Pancreas (tissue), 10 donors: Measurements from ENCODE around the gene SIRT4. TPM values are rescaled to one million over a fixed set of nuclear protein-coding genes. Genes with fewer than 3 reads are reported as not detected.

Source experiments
- ATAC-seq, 4 donors: fragments of 200-7000 bp; cut with Tn5 transposase; one replicate each; pipeline versions ENCODE4 v1.8.0 to v1.9.1; 2020; ENCODE audit warnings: mild to moderate bottlenecking in 4 of 4, moderate library complexity in 4 of 4
- DNase-seq, 6 donors: peaks; one replicate each; pipeline ENCODE4 v3.0.0-alpha.2; 2020
- FAIRE-seq: peaks from 2 replicates; lab custom pipeline; 2012; peaks lifted over from hg19 to GRCh38; lab: Jason Lieb, UNC
- H3K27ac ChIP-seq, 4 donors: fragments of 200-600 bp; sonication (generic); 1 replicate in 3 of 4; 2 replicates in 1 of 4; pipeline versions ENCODE4 v1.5.0 to v1.8.0; 2020
- H3K27me3 ChIP-seq, 4 donors: fragments of 200-600 bp; one replicate each; pipeline ENCODE4 v1.8.0; 2021
- H3K36me3 ChIP-seq, 3 donors: fragments of 200-600 bp; sonication (generic) in 1 of 3; one replicate each; pipeline versions ENCODE4 v1.5.0 to v1.8.0; 2020 to 2021
- H3K4me1 ChIP-seq, 3 donors: fragments of 200-600 bp; one replicate each; pipeline ENCODE4 v1.8.0; 2021
- H3K4me3 ChIP-seq, 4 donors: fragments of 200-600 bp; sonication (generic) in 2 of 4; one replicate each; pipeline versions ENCODE4 v1.5.0 to v1.8.0; 2020 to 2021
- H3K9me3 ChIP-seq, 4 donors: fragments of 200-600 bp; one replicate each; pipeline ENCODE4 v1.8.0; 2021
- CTCF ChIP-seq, 4 donors: fragments of 200-600 bp; sonication (generic) in 3 of 4; IDR thresholded peaks; one replicate each; pipeline versions ENCODE4 v1.5.0 to v1.8.0; 2021; ENCODE audit warnings: antibody characterized with exemption in 4 of 4
- WGBS, 2 donors: extraction: QIAGEN DNeasy Blood & Tissue Kit; methylation state at CpG; one replicate each; pipeline ENCODE4 v1.1.7; 2013; 5-methylcytosine and 5-hydroxymethylcytosine counted together
- intact Hi-C, 3 donors: fragments of 100-400 bp; cut with DNase I; formaldehyde crosslinking; loops; one replicate each; pipeline versions ENCODE4 v1.11.1 to v1.14.2; 2022
- polyA plus RNA-seq, 2 donors: library from polyadenylated mRNA; stranded (reverse); fragments of 200-250 nt; gene quantifications; one replicate each; pipeline ENCODE4 v1.2.3, GENCODE V29; 2013
- total RNA-seq, 6 donors: library from RNA; stranded (reverse); fragmentation: NEBNext Ultra II Directional in 4 of 6; extraction: Animal tissue kit (Norgen Biotek cat#: 25700) in 4 of 6; gene quantifications; one replicate each; pipeline versions ENCODE4 v1.2.1 to v1.2.4, GENCODE V29; 2021 to 2023
- donor health status: healthy with polysubstance abuse.
- donor health status: DM: no; HTN: no; CAD: no; lungs with moderate emphysema.
- donor health status: DM: no; HTN: no; CAD: no.
- donor health status: control.
- donor health status: control.
- donor health status: Bipolar disorder and iron deficiency.
- donor health status: DM: yes; HTN: yes; CAD: no.
- donor health status: DM: no; HTN: no; CAD: no.
- donor health status: DM: no; HTN: no; CAD: no.
- donor health status: DM: yes; HTN: yes; CAD: no.

The SIRT4 gene
- total and polyA plus RNA-seq, 8 donors = 0.56 to 2.4 (median 1.5) TPM

DNA sequence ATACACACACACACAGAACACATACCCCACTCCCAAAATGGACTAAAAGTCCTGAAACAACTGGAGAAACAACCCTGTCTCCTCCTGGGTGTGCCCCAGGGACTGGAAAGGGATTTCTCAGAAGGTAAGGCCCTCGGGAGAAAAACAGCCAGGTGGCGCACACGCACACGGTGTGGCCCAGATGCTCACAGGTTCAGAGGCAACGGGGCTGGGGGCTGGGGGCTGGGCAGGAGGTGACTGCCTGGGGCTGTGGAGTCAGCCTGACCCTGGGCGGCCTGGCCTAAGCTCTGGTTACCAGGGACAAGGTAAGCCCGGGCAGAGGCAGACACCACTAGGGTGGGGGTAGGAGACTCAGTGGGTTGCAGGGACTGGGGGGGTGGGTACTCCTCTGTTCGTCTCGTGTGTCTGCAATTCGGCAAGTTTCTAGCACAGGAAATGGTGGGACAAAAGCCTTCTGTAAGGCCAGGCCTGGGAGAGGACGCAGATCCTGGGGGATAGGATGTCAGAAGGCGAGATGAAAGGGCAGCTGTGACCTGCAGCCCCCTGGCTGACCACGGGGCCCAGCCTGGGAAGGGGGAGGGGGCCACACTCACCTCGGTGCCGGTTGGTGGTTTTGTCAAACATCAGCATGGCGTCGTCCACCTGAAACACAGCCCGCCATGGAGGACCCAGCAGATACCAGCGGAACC lies 56.4 kb downstream of the SIRT4 start:
- 72 to 77% methylated on average over 15 to 19 of the region's 19 CpGs for WGBS, 2 donors
- TF ChIP-seq CTCF (IDR thresholded peaks at IDR 0.05) = no peak
- intact Hi-C loops = loop anchor here in 2 of 3 donors (5.0 kb wide), 1 partner anchor 74 kb away; no protein-coding TSS in a partner anchor
- DNase-seq (no peak), FAIRE-seq (no peak), ATAC-seq (no peak)
- Histone ChIP-seq H3K27me3 (no peaks in the 10 kb centered on the region), H3K27ac (no peak overlapping the region), H3K36me3 (no peaks in the 10 kb centered on the region), H3K9me3 (no peaks in the 10 kb centered on the region), H3K4me1 (peaks cover 0 to 6% (median 0%) of the 10 kb centered on the region in 3 donors), H3K4me3 (no peak overlapping the region)

DNA sequence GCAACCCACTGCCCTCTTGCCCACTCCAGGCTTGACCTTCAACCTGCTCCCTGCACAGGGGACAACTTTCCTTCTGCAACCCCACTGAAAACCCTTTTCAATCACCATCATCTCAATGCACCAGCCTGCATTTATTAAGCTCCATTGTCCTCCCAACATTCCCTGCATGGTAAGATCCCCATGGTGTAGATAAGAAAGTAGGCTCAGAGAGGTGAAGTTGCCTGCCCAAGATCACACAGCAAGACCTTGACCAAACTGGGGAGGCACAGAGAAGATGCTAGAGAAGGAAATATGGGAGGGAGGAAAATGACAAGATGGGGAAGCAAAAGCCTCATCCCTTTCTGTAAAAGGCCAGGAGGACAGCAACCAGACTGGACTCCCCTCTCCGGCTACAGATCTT lies 57.0 kb downstream of the SIRT4 start:
- TF ChIP-seq CTCF (IDR thresholded peaks at IDR 0.05) = no peak
- Histone ChIP-seq H3K4me1 (peaks cover 0 to 6% (median 0%) of the 10 kb centered on the region in 3 donors), H3K27ac (no peak overlapping the region), H3K36me3 (no peaks in the 10 kb centered on the region), H3K4me3 (no peak overlapping the region), H3K9me3 (no peaks in the 10 kb centered on the region), H3K27me3 (no peaks in the 10 kb centered on the region)
- intact Hi-C loops = loop anchor here in 2 of 3 donors (5.0 kb wide), 1 partner anchor 73 kb away; no protein-coding TSS in a partner anchor
- 89 to 100% methylated on average over 1 of the region's 1 CpG for WGBS, 2 donors
- ATAC-seq (no peak), DNase-seq (no peak), FAIRE-seq (no peak)

- peak; percentile 8 to 55 (median 32) for ATAC-seq
- WGBS, 2 donors = 40 to 49% methylated on average over 36 to 56 of the region's 56 CpGs
- peak overlapping the region in 1 of 4 donors; percentile 23 for H3K27ac ChIP-seq
- peak overlapping the region in 2 of 4 donors; percentile 21 to 32 for H3K4me3 ChIP-seq
- intact Hi-C loops = loop anchor here in 1 of 3 donors (10.0 kb wide), 1 partner anchor 63 kb away; no protein-coding TSS in a partner anchor
- no peaks in the 10 kb centered on the region for H3K9me3 ChIP-seq
- peaks cover 7 to 12% (median 11%) of the 10 kb centered on the region in 3 donors for H3K4me1 ChIP-seq
- no peak for TF ChIP-seq CTCF (IDR thresholded peaks at IDR 0.05)
- no peak for FAIRE-seq
- H3K36me3 ChIP-seq = no peaks in the 10 kb centered on the region
- DNase-seq = peak in 5 of 6 donors; percentile 40 to 81 (median 65)
- H3K27me3 ChIP-seq = no peaks in the 10 kb centered on the region
Observed at GRCh38 chr12:120361506-120362208, 59.5 kb downstream of the SIRT4 start.

Other genes with a start within 250 kb of the SIRT4 start
- 10 to 100 TPM; 10.7 to 23.0 (median 15.0) TPM for gene RAB35, start 185.6 kb upstream of the SIRT4 start, total RNA-seq
- 10 to 100 TPM; 13.6 to 13.9 TPM for gene RAB35, start 185.6 kb upstream of the SIRT4 start, polyA plus RNA-seq
- 10 to 100 TPM; 35.3 to 54.1 (median 40.4) TPM for gene GCN1, start 107.6 kb upstream of the SIRT4 start, total RNA-seq
- 10 to 100 TPM; 18.9 to 32.4 TPM for gene GCN1, start 107.6 kb upstream of the SIRT4 start, polyA plus RNA-seq
- 1,000 to 10,000 TPM; 1,016 to 2,628 (median 1,602) TPM for gene RPLP0, start 101.2 kb upstream of the SIRT4 start, total RNA-seq
- 1,000 to 10,000 TPM; 1,778 to 1,915 TPM for gene RPLP0, start 101.2 kb upstream of the SIRT4 start, polyA plus RNA-seq
- 10 to 100 TPM; 20.9 to 37.5 (median 26.2) TPM for gene PXN, start 36.6 kb upstream of the SIRT4 start, total RNA-seq
- gene PXN, start 36.6 kb upstream of the SIRT4 start, polyA plus RNA-seq = 10 to 100 TPM; 45.4 to 59.0 TPM
- gene RNU4-2, start 10.4 kb upstream of the SIRT4 start, total RNA-seq = 1,000 to 10,000 TPM; 3,497 to 6,395 (median 4,297) TPM
- not detected for gene RNU4-2, start 10.4 kb upstream of the SIRT4 start, polyA plus RNA-seq
- 1,000 to 10,000 TPM in 5 of 6 donors, 100 to 1,000 TPM in 1; 597 to 2,620 (median 1,226) TPM for gene RNU4-1, start 9.1 kb upstream of the SIRT4 start, total RNA-seq
- not detected for gene RNU4-1, start 9.1 kb upstream of the SIRT4 start, polyA plus RNA-seq
- over 10,000 TPM in 2 of 6 donors, 1,000 to 10,000 TPM in 4; 4,900 to 12,528 (median 8,049) TPM for gene PLA2G1B, start 25.5 kb downstream of the SIRT4 start, total RNA-seq
- gene PLA2G1B, start 25.5 kb downstream of the SIRT4 start, polyA plus RNA-seq = 1,000 to 10,000 TPM; 7,592 to 7,821 TPM
- 1 to 10 TPM; 3.0 to 6.0 (median 4.8) TPM for gene MSI1, start 66.8 kb downstream of the SIRT4 start, total RNA-seq
- gene MSI1, start 66.8 kb downstream of the SIRT4 start, polyA plus RNA-seq = 1 to 10 TPM; 3.0 to 4.8 TPM
- gene COX6A1, start 135.8 kb downstream of the SIRT4 start, total RNA-seq = 100 to 1,000 TPM; 118 to 149 (median 137) TPM
- 100 to 1,000 TPM; 296 to 324 TPM for gene COX6A1, start 135.8 kb downstream of the SIRT4 start, polyA plus RNA-seq
- gene TRIAP1, start 144.1 kb downstream of the SIRT4 start, total RNA-seq = 10 to 100 TPM; 13.9 to 25.8 (median 15.4) TPM
- 10 to 100 TPM; 16.3 to 23.8 TPM for gene TRIAP1, start 144.1 kb downstream of the SIRT4 start, polyA plus RNA-seq
- gene GATC, start 144.1 kb downstream of the SIRT4 start, total RNA-seq = 10 to 100 TPM; 18.3 to 32.7 (median 27.6) TPM
- 10 to 100 TPM in 1 of 2 donors, 1 to 10 TPM in 1; 8.6 to 12.3 TPM for gene GATC, start 144.1 kb downstream of the SIRT4 start, polyA plus RNA-seq
- gene SRSF9, start 167.4 kb downstream of the SIRT4 start, total RNA-seq = 10 to 100 TPM; 69.0 to 91.7 (median 79.5) TPM
- gene SRSF9, start 167.4 kb downstream of the SIRT4 start, polyA plus RNA-seq = 100 to 1,000 TPM in 1 of 2 donors, 10 to 100 TPM in 1; 50.9 to 103 TPM
- gene DYNLL1, start 193.8 kb downstream of the SIRT4 start, total RNA-seq = 100 to 1,000 TPM in 3 of 6 donors, 10 to 100 TPM in 3; 57.7 to 154 (median 94.9) TPM
- 100 to 1,000 TPM; 143 to 249 TPM for gene DYNLL1, start 193.8 kb downstream of the SIRT4 start, polyA plus RNA-seq
- gene COQ5, start 226.8 kb downstream of the SIRT4 start, total RNA-seq = 10 to 100 TPM in 5 of 6 donors, 1 to 10 TPM in 1; 7.2 to 16.1 (median 11.6) TPM
- 10 to 100 TPM; 17.0 to 24.3 TPM for gene COQ5, start 226.8 kb downstream of the SIRT4 start, polyA plus RNA-seq
- gene RNF10, start 232.0 kb downstream of the SIRT4 start, total RNA-seq = 100 to 1,000 TPM in 3 of 6 donors, 10 to 100 TPM in 3; 92.5 to 151 (median 98.6) TPM
- 100 to 1,000 TPM; 120 to 127 TPM for gene RNF10, start 232.0 kb downstream of the SIRT4 start, polyA plus RNA-seq